OCI-LY1 (cell line): ENCODE results near the gene SQSTM1.

ENCODE experiments used
- H2AFZ ChIP-seq: fragments of 200-600 bp; sonication (generic), shearing (Covaris generic); 2 replicates; pipeline ENCODE4 v1.6.0; 2014; ENCODE audit warnings: antibody characterized with exemption, mild to moderate bottlenecking, low read length
- H3F3A ChIP-seq: fragments of 200-600 bp; sonication (generic), shearing (Covaris generic); 2 replicates; pipeline ENCODE4 v1.6.0; 2014; ENCODE audit warnings: mild to moderate bottlenecking, antibody characterized with exemption, low read length, moderate library complexity; ENCODE audit not compliant: insufficient read depth
- H3K27ac ChIP-seq: fragments of 200-600 bp; sonication (generic); 2 replicates; pipeline ENCODE4 v1.5.1; 2014; ENCODE audit warnings: low read length, mixed run types, mild to moderate bottlenecking, low read depth; ENCODE audit not compliant: poor library complexity, severe bottlenecking
- H3K27me3 ChIP-seq: fragments of 200-600 bp; sonication (generic); 2 replicates; pipeline ENCODE4 v1.6.0; 2014; ENCODE audit warnings: antibody characterized with exemption, mild to moderate bottlenecking, low read length, moderate library complexity; ENCODE audit not compliant: insufficient read depth
- H3K36me3 ChIP-seq: fragments of 200-600 bp; sonication (generic); 2 replicates; pipeline ENCODE4 v1.6.1; 2014; ENCODE audit warnings: mild to moderate bottlenecking, antibody characterized with exemption, low read length, moderate library complexity, mixed read lengths; ENCODE audit not compliant: insufficient read depth
- H3K4me1 ChIP-seq: fragments of 200-600 bp; sonication (generic); 2 replicates; pipeline ENCODE4 v1.5.1; 2014; ENCODE audit warnings: mild to moderate bottlenecking, low read length, moderate library complexity; ENCODE audit not compliant: insufficient read depth, severe bottlenecking
- H3K4me2 ChIP-seq: fragments of 200-600 bp; sonication (generic), shearing (Covaris generic); 2 replicates; pipeline ENCODE4 v1.6.1; 2014; ENCODE audit warnings: low read length
- H3K4me3 ChIP-seq: fragments of 200-600 bp; sonication (generic); 2 replicates; pipeline ENCODE4 v1.5.1; 2014; ENCODE audit warnings: low read length, low read depth, mild to moderate bottlenecking, mixed read lengths; ENCODE audit not compliant: poor library complexity, severe bottlenecking
- H3K79me2 ChIP-seq: fragments of 200-600 bp; shearing (Covaris generic); 2 replicates; pipeline ENCODE4 v1.6.1; 2016; ENCODE audit warnings: mixed run types, low read length, mixed read lengths; ENCODE audit not compliant: insufficient read depth
- H3K9ac ChIP-seq: fragments of 200-600 bp; sonication (generic), shearing (Covaris generic); 2 replicates; pipeline ENCODE4 v1.6.1; 2014; ENCODE audit warnings: mild to moderate bottlenecking, low read length, mixed read lengths
- H3K9me2 ChIP-seq: fragments of 200-600 bp; sonication (generic), shearing (Covaris generic); 2 replicates; pipeline ENCODE4 v1.6.1; 2014; ENCODE audit warnings: low read depth, mild to moderate bottlenecking, low read length, mixed read lengths
- H3K9me3 ChIP-seq: fragments of 200-600 bp; shearing (Covaris generic); 2 replicates; pipeline ENCODE4 v1.6.1; 2014; ENCODE audit warnings: low read length, mixed read lengths
- H4K20me1 ChIP-seq: fragments of 200-600 bp; sonication (generic), shearing (Covaris generic); 2 replicates; pipeline ENCODE4 v1.6.0; 2016; ENCODE audit warnings: mild to moderate bottlenecking, low read length; ENCODE audit not compliant: insufficient read depth
- CTCF ChIP-seq: fragments of 200-600 bp; sonication (generic), shearing (Covaris generic); IDR thresholded peaks from 2 replicates; pipeline ENCODE4 v1.5.1; 2017; ENCODE audit warnings: mild to moderate bottlenecking, antibody characterized with exemption, low read length, moderate library complexity, mixed read lengths
- EZH2 ChIP-seq: fragments of 200-600 bp; sonication (generic), shearing (Covaris generic); IDR thresholded peaks from 2 replicates; pipeline ENCODE4 v1.8.0; 2017; ENCODE audit warnings: borderline replicate concordance, mixed run types, mild to moderate bottlenecking, antibody characterized with exemption, low read length, moderate library complexity, mixed read lengths

Gene SQSTM1

GRCh38 chr5:179820483-179821297 is at the start of gene SQSTM1:
Gene SQSTM1, plus strand, starts transcription at chr5:179820905. Its CDS starts 32 bp downstream, at chr5:179820937.
- Histone ChIP-seq H3K4me2 (peak within 1 kb of the TSS; percentile 77), H3K4me1 (peaks cover 45% of the 10 kb centered on the region), H3K79me2 (peaks cover 10% of the 10 kb centered on the region; the same call in 1 of the 2 replicates), H2AFZ (no peak within 1 kb of the TSS), H3K27ac (peak within 1 kb of the TSS; percentile 72), H3K9me3 (no peaks in the 10 kb centered on the region), H3K27me3 (no peaks in the 10 kb centered on the region), H3K4me3 (peak within 1 kb of the TSS; percentile 88), H3K9ac (peak within 1 kb of the TSS; percentile 82), H3K9me2 (no peaks in the 10 kb centered on the region), H3K36me3 (peaks cover 36% of the 10 kb centered on the region), H3F3A (no peaks in the 10 kb centered on the region), H4K20me1 (no peaks in the 10 kb centered on the region)
- no peak for TF ChIP-seq CTCF

GRCh38 chr5:179771311-179771895 is 49.3 kb upstream of the SQSTM1 start:
- Histone ChIP-seq H2AFZ (no peak overlapping the region), H3K27ac (no peak overlapping the region), H3K9ac (no peak overlapping the region), H3K4me3 (no peak overlapping the region), H3K79me2 (no peaks in the 10 kb centered on the region), H4K20me1 (no peaks in the 10 kb centered on the region), H3K9me2 (no peaks in the 10 kb centered on the region), H3K36me3 (peaks cover 95% of the 10 kb centered on the region), H3K27me3 (no peaks in the 10 kb centered on the region), H3K4me1 (no peaks in the 10 kb centered on the region), H3F3A (no peaks in the 10 kb centered on the region), H3K9me3 (no peaks in the 10 kb centered on the region), H3K4me2 (no peak overlapping the region)
- TF ChIP-seq CTCF, result no peak
- TF ChIP-seq EZH2, result no peak

GRCh38 chr5:179772351-179772750 is 48.4 kb upstream of the SQSTM1 start:
- Histone ChIP-seq H4K20me1 (no peaks in the 10 kb centered on the region), H2AFZ (no peak overlapping the region), H3K4me3 (no peak overlapping the region), H3K36me3 (peaks cover 91% of the 10 kb centered on the region), H3F3A (no peaks in the 10 kb centered on the region), H3K27ac (no peak overlapping the region), H3K9me3 (no peaks in the 10 kb centered on the region), H3K4me2 (no peak overlapping the region), H3K4me1 (no peaks in the 10 kb centered on the region), H3K79me2 (no peaks in the 10 kb centered on the region), H3K9ac (no peak overlapping the region), H3K27me3 (no peaks in the 10 kb centered on the region), H3K9me2 (no peaks in the 10 kb centered on the region)
- TF ChIP-seq CTCF (no peak), EZH2 (no peak)
